ENCODE measurements around the gene CPA4. TPM values are rescaled to one million over a fixed set of nuclear protein-coding genes. Genes with fewer than 3 reads are reported as not detected.
A peak's percentile ranks its signal among the peaks of the same experiment; 100 is the strongest.

The CPA4 gene
- total RNA-seq, 4 donors from 2014 or later: 5.3 to 12.3 (median 9.6) TPM

DNA sequence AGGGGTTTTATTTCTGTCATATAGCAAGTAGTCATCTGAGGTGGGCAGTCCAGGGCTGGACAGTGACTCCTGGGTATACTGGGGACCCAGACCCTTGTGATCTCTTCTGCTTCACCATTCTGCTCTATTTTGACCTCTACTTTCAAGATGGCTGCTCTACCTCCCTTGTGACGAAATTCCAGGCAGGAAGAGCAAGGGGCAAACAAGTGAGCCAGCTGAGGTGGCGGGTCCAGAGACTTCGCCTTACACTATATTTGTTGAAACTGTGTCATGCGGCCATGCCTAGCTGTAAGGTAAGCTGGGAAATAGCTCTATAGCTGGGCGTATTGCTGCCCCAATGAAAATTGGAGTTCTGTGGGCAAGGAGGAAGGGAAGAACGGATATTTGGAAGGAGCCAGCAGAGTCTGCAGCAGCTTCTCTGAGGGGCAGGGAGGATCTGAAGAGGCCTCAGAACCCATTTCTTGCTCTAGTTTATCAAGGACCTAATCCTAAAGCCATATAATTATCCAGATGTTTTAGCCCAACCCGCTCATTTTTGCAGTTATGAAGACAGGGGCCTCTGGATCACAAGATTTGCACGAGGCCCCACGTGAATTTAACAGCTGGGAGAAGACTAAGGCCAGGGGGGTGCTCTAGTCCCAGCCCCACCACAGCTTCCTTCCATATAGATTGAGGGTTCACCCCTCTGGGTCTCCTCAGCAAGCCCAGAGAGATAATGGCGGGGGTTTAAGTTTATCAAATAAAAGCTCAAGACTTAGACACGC is 79.6 kb downstream of the CPA4 start:
- no peak for DNase-seq
- H3K27me3 ChIP-seq: no peaks in the 10 kb centered on the region
- H3K9me3 ChIP-seq: peaks cover 0 to 13% (median 0%) of the 10 kb centered on the region in 3 donors
- 86 to 88% methylated on average over 7 to 11 of the region's 11 CpGs for WGBS, 2 donors
- H3K4me1 ChIP-seq: peaks cover 15 to 65% (median 48%) of the 10 kb centered on the region in 3 donors
- peak overlapping the region; percentile 69 to 93 (median 86) for H3K27ac ChIP-seq
- intact Hi-C loops (cut with DNase I): no loop called here
- no peak overlapping the region for H3K4me3 ChIP-seq
- H3K36me3 ChIP-seq: no peaks in the 10 kb centered on the region
- TF ChIP-seq, protein P1, sequence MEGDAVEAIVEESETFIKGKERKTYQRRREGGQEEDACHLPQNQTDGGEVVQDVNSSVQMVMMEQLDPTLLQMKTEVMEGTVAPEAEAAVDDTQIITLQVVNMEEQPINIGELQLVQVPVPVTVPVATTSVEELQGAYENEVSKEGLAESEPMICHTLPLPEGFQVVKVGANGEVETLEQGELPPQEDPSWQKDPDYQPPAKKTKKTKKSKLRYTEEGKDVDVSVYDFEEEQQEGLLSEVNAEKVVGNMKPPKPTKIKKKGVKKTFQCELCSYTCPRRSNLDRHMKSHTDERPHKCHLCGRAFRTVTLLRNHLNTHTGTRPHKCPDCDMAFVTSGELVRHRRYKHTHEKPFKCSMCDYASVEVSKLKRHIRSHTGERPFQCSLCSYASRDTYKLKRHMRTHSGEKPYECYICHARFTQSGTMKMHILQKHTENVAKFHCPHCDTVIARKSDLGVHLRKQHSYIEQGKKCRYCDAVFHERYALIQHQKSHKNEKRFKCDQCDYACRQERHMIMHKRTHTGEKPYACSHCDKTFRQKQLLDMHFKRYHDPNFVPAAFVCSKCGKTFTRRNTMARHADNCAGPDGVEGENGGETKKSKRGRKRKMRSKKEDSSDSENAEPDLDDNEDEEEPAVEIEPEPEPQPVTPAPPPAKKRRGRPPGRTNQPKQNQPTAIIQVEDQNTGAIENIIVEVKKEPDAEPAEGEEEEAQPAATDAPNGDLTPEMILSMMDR (IDR thresholded peaks at IDR 0.05): no peak

Other genes starting within 250 kb of the CPA4 start
- 1 to 10 TPM; 5.6 to 9.3 (median 8.9) TPM for gene ZC3HC1, start 241.8 kb upstream of the CPA4 start, total RNA-seq
- 10 to 100 TPM; 11.9 to 17.5 (median 15.7) TPM for gene KLHDC10, start 222.6 kb upstream of the CPA4 start, total RNA-seq
- 10 to 100 TPM in 1 of 4 donors, 1 to 10 TPM in 3; 3.5 to 11.3 (median 8.8) TPM for gene TMEM209, start 87.8 kb upstream of the CPA4 start, total RNA-seq
- gene SSMEM1, start 85.3 kb upstream of the CPA4 start, total RNA-seq: not detected
- not detected for gene CPA2, start 26.3 kb upstream of the CPA4 start, total RNA-seq
- gene CPA5, start 51.7 kb downstream of the CPA4 start, total RNA-seq: not detected
- not detected for gene CPA1, start 87.3 kb downstream of the CPA4 start, total RNA-seq
- 1 to 10 TPM; 1.9 to 6.8 (median 3.2) TPM for gene CEP41, start 147.9 kb downstream of the CPA4 start, total RNA-seq
- gene MEST, start 198.9 kb downstream of the CPA4 start, total RNA-seq: 10 to 100 TPM in 2 of 4 donors, 1 to 10 TPM in 2; 5.2 to 14.0 (median 9.3) TPM